Transverse colon (tissue), 4 donors: ENCODE measurements around the gene HDC. TPM values are rescaled to one million over a fixed set of nuclear protein-coding genes. Genes with fewer than 3 reads are reported as not detected.

Experiments
- DNase-seq: peaks from one replicate; pipeline ENCODE4 v3.0.0-alpha.2; 2019
- H3K27ac ChIP-seq, 4 donors: fragments of 200-600 bp; sonication (generic); 2 replicates each; pipeline ENCODE4 v1.5.1; 2016 to 2018; ENCODE audit warnings: inconsistent platforms in 4 of 4
- H3K27me3 ChIP-seq: fragments of 200-600 bp; sonication (generic); 2 replicates; pipeline ENCODE4 v1.5.1; 2017; ENCODE audit warnings: inconsistent platforms
- H3K36me3 ChIP-seq, 4 donors: fragments of 200-600 bp; sonication (generic); 2 replicates each; pipeline ENCODE4 v1.5.1; 2017 to 2019; ENCODE audit warnings: inconsistent platforms in 4 of 4
- H3K4me1 ChIP-seq, 4 donors: fragments of 200-600 bp; sonication (generic); 2 replicates each; pipeline ENCODE4 v1.5.1; 2017 to 2020; ENCODE audit warnings: inconsistent platforms in 4 of 4
- H3K4me3 ChIP-seq, 4 donors: fragments of 200-600 bp; sonication (generic); 1 replicate in 1 of 4; 2 replicates in 3 of 4; pipeline versions ENCODE4 v1.5.1 to v1.6.1; 2017 to 2019; ENCODE audit warnings: inconsistent platforms in 4 of 4
- H3K9me3 ChIP-seq, 2 donors: fragments of 200-600 bp; sonication (generic); 2 replicates each; pipeline ENCODE4 v1.5.1; 2017 to 2019; ENCODE audit warnings: inconsistent platforms in 2 of 2
- EP300 ChIP-seq: sonication (generic); formaldehyde crosslinking; IDR thresholded peaks from one replicate; pipeline ENCODE4 v1.6.1; 2017; ENCODE audit warnings: antibody characterized with exemption, low read depth
- POLR2A ChIP-seq: fragments of 450-650 bp; IDR thresholded peaks from one replicate; pipeline ENCODE4 v1.6.1; 2016; ENCODE audit warnings: antibody characterized with exemption, mild to moderate bottlenecking, moderate library complexity
- POLR2AphosphoS5 ChIP-seq, 3 donors: sonication (generic); formaldehyde crosslinking; IDR thresholded peaks; one replicate each; pipeline ENCODE4 v1.6.1; 2016; ENCODE audit warnings: antibody characterized with exemption in 3 of 3
- WGBS, 2 donors: methylation state at CpG; one replicate each; pipeline ENCODE4 v1.1.5; 2018; ENCODE audit warnings: low coverage in 1 of 2; 5-methylcytosine and 5-hydroxymethylcytosine counted together
- in situ Hi-C, 4 donors: fragments of 200-750 bp; cut with MboI; loops; one replicate each; pipeline versions ENCODE4 v1.15.0 to v1.15.1; 2017; ENCODE audit warnings: low sequenced_read_pairs in 3 of 4, low pct_ligation_motif_present in 1 of 4, low pct_unique_long_range_greater_than_20kb in 1 of 4
- intact Hi-C: fragments of 100-400 bp; cut with DNase I; formaldehyde crosslinking; loops from one replicate; pipeline ENCODE4 v1.15.1; 2023; ENCODE audit warnings: low total_unique reads
- total RNA-seq, 4 donors: library from RNA; depleted of rRNA; stranded (reverse); fragments of >200 nt; gene quantifications; one replicate each; pipeline ENCODE4 v1.1.0, GENCODE V29; 2016
- TF ChIP-seq, protein P1 (sequence below), 5 experiments: fragments of 200-600 bp in 3 of 5; fragments of 450-650 bp in 2 of 5; sonication (generic) in 3 of 5; IDR thresholded peaks; 1 replicate in 2 of 5; 2 replicates in 3 of 5; pipeline ENCODE4 v1.5.1; 2016 to 2017; ENCODE audit warnings: antibody characterized with exemption in 5 of 5, inconsistent platforms in 3 of 5, mild to moderate bottlenecking in 2 of 5, moderate library complexity in 1 of 5

HDC gene
- total RNA-seq, 4 donors from 2014 or later, result 0.14 to 0.64 TPM; not detected in 2

DNA sequence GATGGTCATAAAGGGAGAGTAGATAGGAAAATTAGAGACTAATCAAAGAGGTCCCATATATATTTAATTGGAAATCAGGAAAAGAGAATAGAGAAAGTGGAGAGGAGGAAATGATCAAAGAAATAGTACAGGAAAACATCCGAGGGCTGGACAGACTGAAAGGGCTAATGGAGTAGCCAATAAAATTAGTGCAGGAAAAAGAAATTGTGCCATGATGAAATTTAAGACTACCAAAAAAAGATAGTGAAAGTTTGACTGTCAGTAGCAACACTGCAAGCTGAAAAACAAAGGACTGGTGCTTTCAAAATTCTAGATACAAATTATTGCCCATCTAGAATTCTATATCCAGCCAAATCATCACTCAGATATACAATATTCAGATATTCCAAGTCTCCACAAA is 47.2 kb downstream of the HDC start:
- Histone ChIP-seq H3K36me3 (no peaks in the 10 kb centered on the region), H3K4me3 (no peak overlapping the region), H3K27ac (no peak overlapping the region), H3K27me3 (no peaks in the 10 kb centered on the region), H3K4me1 (peaks cover 0 to 22% (median 9%) of the 10 kb centered on the region in 4 donors), H3K9me3 (no peaks in the 10 kb centered on the region)
- DNase-seq, result no peak
- intact Hi-C loops (no loop called here), in situ Hi-C loops (no loop called here)
- WGBS, 2 donors, result 43 to 62% methylated on average over 1 of the region's 1 CpG
- TF ChIP-seq, protein P1, sequence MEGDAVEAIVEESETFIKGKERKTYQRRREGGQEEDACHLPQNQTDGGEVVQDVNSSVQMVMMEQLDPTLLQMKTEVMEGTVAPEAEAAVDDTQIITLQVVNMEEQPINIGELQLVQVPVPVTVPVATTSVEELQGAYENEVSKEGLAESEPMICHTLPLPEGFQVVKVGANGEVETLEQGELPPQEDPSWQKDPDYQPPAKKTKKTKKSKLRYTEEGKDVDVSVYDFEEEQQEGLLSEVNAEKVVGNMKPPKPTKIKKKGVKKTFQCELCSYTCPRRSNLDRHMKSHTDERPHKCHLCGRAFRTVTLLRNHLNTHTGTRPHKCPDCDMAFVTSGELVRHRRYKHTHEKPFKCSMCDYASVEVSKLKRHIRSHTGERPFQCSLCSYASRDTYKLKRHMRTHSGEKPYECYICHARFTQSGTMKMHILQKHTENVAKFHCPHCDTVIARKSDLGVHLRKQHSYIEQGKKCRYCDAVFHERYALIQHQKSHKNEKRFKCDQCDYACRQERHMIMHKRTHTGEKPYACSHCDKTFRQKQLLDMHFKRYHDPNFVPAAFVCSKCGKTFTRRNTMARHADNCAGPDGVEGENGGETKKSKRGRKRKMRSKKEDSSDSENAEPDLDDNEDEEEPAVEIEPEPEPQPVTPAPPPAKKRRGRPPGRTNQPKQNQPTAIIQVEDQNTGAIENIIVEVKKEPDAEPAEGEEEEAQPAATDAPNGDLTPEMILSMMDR (IDR thresholded peaks at IDR 0.05), result no peak
- no peak for TF ChIP-seq POLR2A
- TF ChIP-seq EP300, result no peak
- no peak for TF ChIP-seq POLR2AphosphoS5 (IDR thresholded peaks at IDR 0.05)

DNA sequence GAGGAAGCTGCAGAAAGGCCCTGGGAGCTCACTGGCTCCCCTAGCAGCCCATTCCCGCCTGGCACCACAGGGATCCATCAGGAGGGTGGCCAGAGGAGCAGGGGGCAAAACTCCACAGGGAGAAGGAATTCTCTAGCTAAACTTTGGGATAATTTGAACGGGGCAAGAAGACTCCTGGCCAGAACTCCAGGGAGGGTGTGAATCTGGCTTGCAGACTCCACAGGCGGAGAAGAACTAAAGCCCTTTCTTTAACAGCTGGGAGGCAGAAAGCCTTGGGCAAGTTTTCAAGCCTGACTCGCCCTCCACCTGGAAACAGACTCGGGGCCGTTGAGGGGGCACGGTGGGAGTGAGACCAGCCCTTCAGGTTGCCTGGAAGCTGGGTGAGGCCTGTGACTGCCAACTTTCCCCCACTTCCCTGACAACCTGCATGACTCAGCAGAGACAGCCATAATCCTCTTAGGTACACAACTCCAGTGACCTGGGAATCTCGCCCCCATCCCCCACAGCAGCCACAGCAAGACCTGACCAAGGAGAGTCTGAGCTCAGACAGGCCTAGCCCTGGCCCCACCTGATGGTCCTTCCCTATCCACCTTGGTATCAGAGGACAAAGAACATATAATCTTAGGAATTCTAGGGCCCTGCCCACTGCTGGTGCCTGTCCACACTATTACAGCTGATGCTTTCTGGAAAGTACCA is 54.9 kb downstream of the HDC start:
- in situ Hi-C loops (no loop called here), intact Hi-C loops (no loop called here)
- Histone ChIP-seq H3K9me3 (peaks cover 0 to 6% of the 10 kb centered on the region in 2 donors), H3K27ac (peak overlapping the region; percentile 56 to 83 (median 78)), H3K27me3 (no peaks in the 10 kb centered on the region), H3K36me3 (peaks cover 0 to 4% (median 0%) of the 10 kb centered on the region in 4 donors), H3K4me3 (no peak overlapping the region), H3K4me1 (peaks cover 3 to 23% (median 13%) of the 10 kb centered on the region in 4 donors)
- 54% methylated on average over 7 of the region's 8 CpGs; no CpG with 5 or more reads in 1 of the 2 donors for WGBS, 2 donors
- TF ChIP-seq EP300, result no peak
- peak in 1 of 3 donors; percentile 51 for TF ChIP-seq POLR2AphosphoS5 (IDR thresholded peaks at IDR 0.05)
- TF ChIP-seq, protein P1 (IDR thresholded peaks at IDR 0.05), result no peak
- TF ChIP-seq POLR2A, result no peak
- DNase-seq, result peak; percentile 92

DNA sequence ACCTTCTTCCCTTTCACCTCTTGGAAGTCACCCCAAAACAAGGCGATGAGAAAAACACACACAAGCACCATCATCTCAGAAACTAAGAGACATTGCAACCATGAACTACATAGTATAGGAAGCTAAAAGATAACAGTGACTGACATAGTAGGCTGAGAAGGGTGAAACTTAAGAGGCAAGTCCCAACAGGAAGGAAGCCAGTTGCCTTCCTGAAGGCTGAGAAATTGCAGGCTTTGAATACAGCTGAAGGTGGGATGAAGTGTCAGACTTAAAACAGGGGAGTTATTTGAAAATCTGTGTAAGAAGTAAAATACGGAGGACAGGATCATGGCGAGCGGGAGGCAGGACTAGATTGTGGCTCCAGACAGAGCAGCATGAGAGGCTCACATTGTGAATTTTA is 55.7 kb downstream of the HDC start:
- H3K27ac ChIP-seq, result peak overlapping the region; percentile 56 to 83 (median 78)

DNA sequence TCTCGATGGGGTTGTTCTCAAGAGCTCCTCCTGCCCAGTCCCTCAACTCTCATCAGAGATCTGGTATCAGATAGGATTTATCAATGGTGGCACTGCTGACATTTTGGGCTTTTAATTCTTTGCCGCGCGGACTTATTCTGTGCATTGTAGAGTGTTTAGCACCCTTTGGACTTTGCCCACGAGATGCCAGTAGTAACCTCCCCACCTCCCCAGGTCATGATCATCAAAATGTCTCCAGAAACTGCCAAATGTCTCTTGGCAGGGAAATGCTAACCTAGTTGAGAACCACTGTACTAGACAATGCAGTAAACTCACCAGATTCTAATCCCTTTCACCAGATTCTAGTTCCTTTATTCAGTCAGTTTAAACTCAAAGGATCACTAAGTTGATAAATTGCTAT is 59.5 kb downstream of the HDC start:
- DNase-seq, result no peak
- peaks cover 1 to 12% (median 8%) of the 10 kb centered on the region in 4 donors for H3K4me1 ChIP-seq
- H3K27ac ChIP-seq, result no peak overlapping the region
- intact Hi-C loops, result no loop called here
- no peak for TF ChIP-seq POLR2A
- TF ChIP-seq EP300, result no peak
- TF ChIP-seq, protein P1 (IDR thresholded peaks at IDR 0.05), result no peak
- TF ChIP-seq POLR2AphosphoS5 (IDR thresholded peaks at IDR 0.05), result no peak
- 91 to 96% methylated on average over 4 to 5 of the region's 5 CpGs for WGBS, 2 donors
- peaks cover 0 to 5% (median 0%) of the 10 kb centered on the region in 4 donors for H3K36me3 ChIP-seq
- H3K9me3 ChIP-seq, result no peaks in the 10 kb centered on the region
- no peaks in the 10 kb centered on the region for H3K27me3 ChIP-seq
- H3K4me3 ChIP-seq, result no peak overlapping the region
- in situ Hi-C loops, result no loop called here

More for the DNA sequence above, 55.7 kb downstream of the HDC start:
- Histone ChIP-seq H3K9me3 (peaks cover 0 to 6% of the 10 kb centered on the region in 2 donors), H3K4me3 (no peak overlapping the region), H3K27me3 (no peaks in the 10 kb centered on the region), H3K36me3 (peaks cover 0 to 5% (median 0%) of the 10 kb centered on the region in 4 donors), H3K4me1 (peaks cover 3 to 17% (median 10%) of the 10 kb centered on the region in 4 donors)
- DNase-seq, result no peak
- TF ChIP-seq, protein P1 (IDR thresholded peaks at IDR 0.05), result no peak
- TF ChIP-seq POLR2A (no peak), POLR2AphosphoS5 (IDR thresholded peaks at IDR 0.05) (no peak), EP300 (no peak)
- in situ Hi-C loops (no loop called here), intact Hi-C loops (no loop called here)
- WGBS, 2 donors, result 86 to 96% methylated on average over 4 of the region's 4 CpGs
